ENCODE results near the gene EPB41L4A. TPM values are rescaled to one million over a fixed set of nuclear protein-coding genes. Genes with fewer than 3 reads are reported as not detected.

EPB41L4A gene
- total RNA-seq, 1 donor, result 0.72 TPM

GRCh38 chr5:112279082-112279481 lies 140.0 kb downstream of the EPB41L4A start:
- no peaks in the 10 kb centered on the region for H3K4me1 ChIP-seq (ENCODE audit: insufficient read depth, low read length)
- H2AFZ ChIP-seq (ENCODE audit: low read length), result no peak overlapping the region
- H3K27me3 ChIP-seq (ENCODE audit: insufficient read depth, low read length), result no peaks in the 10 kb centered on the region
- H3K36me3 ChIP-seq (ENCODE audit: insufficient read depth, low read length), result no peaks in the 10 kb centered on the region
- no peak overlapping the region for H3K4me2 ChIP-seq (ENCODE audit: insufficient read depth, low read length)
- TF ChIP-seq CTCF (IDR thresholded peaks at IDR 0.05; ENCODE audit: extremely low read depth, low read depth, low read length), result no peak
- no peaks in the 10 kb centered on the region for H3K9me3 ChIP-seq (ENCODE audit: low read depth, low read length)
- no peak overlapping the region for H3K4me3 ChIP-seq (ENCODE audit: insufficient read depth, low read length)
- no peak for DNase-seq (ENCODE audit: insufficient read length, low spot score, missing footprints)
- H4K20me1 ChIP-seq (ENCODE audit: insufficient read depth, low read length), result no peaks in the 10 kb centered on the region
- no peaks in the 10 kb centered on the region for H3K79me2 ChIP-seq (ENCODE audit: insufficient read depth, low read length)
- H3K27ac ChIP-seq (ENCODE audit: low read depth, low read length), result no peak overlapping the region

- H2AFZ ChIP-seq (ENCODE audit: low read length), result no peak overlapping the region
- H3K4me3 ChIP-seq (ENCODE audit: insufficient read depth, low read length), result no peak overlapping the region
- TF ChIP-seq CTCF (IDR thresholded peaks at IDR 0.05; ENCODE audit: extremely low read depth, low read depth, low read length), result no peak
- no peak for DNase-seq (ENCODE audit: insufficient read length, low spot score, missing footprints)
- no peaks in the 10 kb centered on the region for H3K27me3 ChIP-seq (ENCODE audit: insufficient read depth, low read length)
- H3K36me3 ChIP-seq (ENCODE audit: insufficient read depth, low read length), result no peaks in the 10 kb centered on the region
- H3K27ac ChIP-seq (ENCODE audit: low read depth, low read length), result no peak overlapping the region
- H3K4me1 ChIP-seq (ENCODE audit: insufficient read depth, low read length), result no peaks in the 10 kb centered on the region
- no peaks in the 10 kb centered on the region for H4K20me1 ChIP-seq (ENCODE audit: insufficient read depth, low read length)
- no peak overlapping the region for H3K4me2 ChIP-seq (ENCODE audit: insufficient read depth, low read length)
- H3K79me2 ChIP-seq (ENCODE audit: insufficient read depth, low read length), result no peaks in the 10 kb centered on the region
- no peaks in the 10 kb centered on the region for H3K9me3 ChIP-seq (ENCODE audit: low read depth, low read length)
Measured at GRCh38 chr5:112276991-112277390, 142.1 kb downstream of the EPB41L4A start.

- H2AFZ ChIP-seq (ENCODE audit: low read length), result no peak overlapping the region
- TF ChIP-seq CTCF (IDR thresholded peaks at IDR 0.05; ENCODE audit: extremely low read depth, low read depth, low read length), result no peak
Measured at GRCh38 chr5:112275671-112276070, 143.4 kb downstream of the EPB41L4A start.

GRCh38 chr5:112270299-112271293 lies 148.5 kb downstream of the EPB41L4A start:
- Histone ChIP-seq H3K27me3 (ENCODE audit: insufficient read depth, low read length) (no peaks in the 10 kb centered on the region), H3K4me3 (ENCODE audit: insufficient read depth, low read length) (no peak overlapping the region), H3K36me3 (ENCODE audit: insufficient read depth, low read length) (no peaks in the 10 kb centered on the region), H3K79me2 (ENCODE audit: insufficient read depth, low read length) (no peaks in the 10 kb centered on the region), H3K4me2 (ENCODE audit: insufficient read depth, low read length) (no peak overlapping the region), H3K4me1 (ENCODE audit: insufficient read depth, low read length) (no peaks in the 10 kb centered on the region), H3K9me3 (ENCODE audit: low read depth, low read length) (no peaks in the 10 kb centered on the region), H3K27ac (ENCODE audit: low read depth, low read length) (no peak overlapping the region), H4K20me1 (ENCODE audit: insufficient read depth, low read length) (no peaks in the 10 kb centered on the region), H2AFZ (ENCODE audit: low read length) (no peak overlapping the region)
- TF ChIP-seq CTCF (IDR thresholded peaks at IDR 0.05; ENCODE audit: extremely low read depth, low read depth, low read length), result no peak
- DNase-seq (ENCODE audit: insufficient read length, low spot score, missing footprints), result peak; percentile 35

More at GRCh38 chr5:112275671-112276070, 143.4 kb downstream of the EPB41L4A start:
- Histone ChIP-seq H3K27ac (ENCODE audit: low read depth, low read length) (no peak overlapping the region), H3K4me2 (ENCODE audit: insufficient read depth, low read length) (no peak overlapping the region), H4K20me1 (ENCODE audit: insufficient read depth, low read length) (no peaks in the 10 kb centered on the region), H3K4me3 (ENCODE audit: insufficient read depth, low read length) (no peak overlapping the region), H3K9me3 (ENCODE audit: low read depth, low read length) (no peaks in the 10 kb centered on the region), H3K4me1 (ENCODE audit: insufficient read depth, low read length) (no peaks in the 10 kb centered on the region), H3K36me3 (ENCODE audit: insufficient read depth, low read length) (no peaks in the 10 kb centered on the region), H3K79me2 (ENCODE audit: insufficient read depth, low read length) (no peaks in the 10 kb centered on the region), H3K27me3 (ENCODE audit: insufficient read depth, low read length) (no peaks in the 10 kb centered on the region)
- no peak for DNase-seq (ENCODE audit: insufficient read length, low spot score, missing footprints)
